Astrocyte (in vitro differentiated cells and primary cell): ENCODE results near the gene CLDN22.

Experiments used
- EZH2 ChIP-seq: IDR thresholded peaks from 2 replicates; pipeline ENCODE4 v1.6.1; 2012; ENCODE audit warnings: mild to moderate bottlenecking, low read length, inconsistent platforms; ENCODE audit not compliant: insufficient read depth
- TF ChIP-seq, protein P1 (sequence below): IDR thresholded peaks from 2 replicates; pipeline ENCODE4 v1.5.1; 2011; ENCODE audit warnings: low read depth, mild to moderate bottlenecking, inconsistent platforms, low read length, moderate library complexity; ENCODE audit not compliant: insufficient read depth

DNA sequence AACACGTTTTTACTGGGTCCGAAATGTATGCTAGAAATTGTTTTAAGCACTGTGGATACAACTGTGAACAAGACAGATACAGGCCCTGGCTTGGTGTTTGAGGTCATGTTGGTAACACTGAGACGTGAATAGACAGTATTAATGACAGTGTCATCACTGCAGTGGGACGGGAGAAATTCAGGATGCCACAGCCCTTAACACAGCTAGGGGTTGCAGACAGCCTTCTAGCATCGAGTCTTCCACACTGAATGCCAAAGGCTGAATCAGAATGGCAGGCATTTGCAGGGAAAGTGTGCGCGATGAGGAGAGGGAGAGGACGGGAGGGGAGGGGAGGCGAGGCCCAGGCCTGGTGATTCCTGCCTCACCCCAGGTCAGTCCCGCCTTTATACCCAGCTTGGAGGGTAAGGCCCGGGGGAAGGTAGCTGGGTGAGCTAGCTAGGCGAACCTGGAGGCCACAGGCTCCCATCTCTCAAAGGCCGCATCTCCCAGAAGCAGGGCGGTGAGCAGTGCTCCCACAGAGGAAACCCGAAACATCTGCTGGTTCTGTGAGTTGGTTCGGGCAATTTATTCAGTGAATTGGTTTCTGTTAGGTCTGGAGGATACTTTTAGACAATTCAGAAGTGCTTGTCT lies 46.2 kb upstream of the CLDN22 start:
- TF ChIP-seq, protein P1, sequence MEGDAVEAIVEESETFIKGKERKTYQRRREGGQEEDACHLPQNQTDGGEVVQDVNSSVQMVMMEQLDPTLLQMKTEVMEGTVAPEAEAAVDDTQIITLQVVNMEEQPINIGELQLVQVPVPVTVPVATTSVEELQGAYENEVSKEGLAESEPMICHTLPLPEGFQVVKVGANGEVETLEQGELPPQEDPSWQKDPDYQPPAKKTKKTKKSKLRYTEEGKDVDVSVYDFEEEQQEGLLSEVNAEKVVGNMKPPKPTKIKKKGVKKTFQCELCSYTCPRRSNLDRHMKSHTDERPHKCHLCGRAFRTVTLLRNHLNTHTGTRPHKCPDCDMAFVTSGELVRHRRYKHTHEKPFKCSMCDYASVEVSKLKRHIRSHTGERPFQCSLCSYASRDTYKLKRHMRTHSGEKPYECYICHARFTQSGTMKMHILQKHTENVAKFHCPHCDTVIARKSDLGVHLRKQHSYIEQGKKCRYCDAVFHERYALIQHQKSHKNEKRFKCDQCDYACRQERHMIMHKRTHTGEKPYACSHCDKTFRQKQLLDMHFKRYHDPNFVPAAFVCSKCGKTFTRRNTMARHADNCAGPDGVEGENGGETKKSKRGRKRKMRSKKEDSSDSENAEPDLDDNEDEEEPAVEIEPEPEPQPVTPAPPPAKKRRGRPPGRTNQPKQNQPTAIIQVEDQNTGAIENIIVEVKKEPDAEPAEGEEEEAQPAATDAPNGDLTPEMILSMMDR = no peak
- no peak for TF ChIP-seq EZH2
